Common myeloid progenitor, CD34-positive (primary cell): Measurements from ENCODE around the gene C3.

Experiments
- CTCF ChIA-PET: fragments of 350-600 bp; sonication (Branson Sonifier 250); formaldehyde crosslinking; loops from one replicate; lab custom pipeline; 2021; ENCODE audit warnings: antibody characterized with exemption; lab: Charles Lee
- POLR2A ChIA-PET: fragments of 350-600 bp; sonication (Branson Sonifier 250); formaldehyde crosslinking; loops from one replicate; lab custom pipeline; 2021; ENCODE audit warnings: antibody characterized with exemption; lab: Charles Lee
- DNase-seq, 3 donors: peaks; one replicate each; pipeline versions ENCODE4 v3.0.0 to v3.0.0-alpha.2; 2013
- H3K27ac ChIP-seq, 2 experiments: 1 replicate in 1 of 2; 2 replicates in 1 of 2; pipeline ENCODE4 v1.7.0; 2013; ENCODE audit warnings: inconsistent platforms in 2 of 2, low read length in 2 of 2, mild to moderate bottlenecking in 2 of 2, low read depth in 1 of 2, moderate library complexity in 1 of 2; ENCODE audit not compliant: severe bottlenecking in 2 of 2, insufficient read depth in 1 of 2, poor library complexity in 1 of 2
- H3K27me3 ChIP-seq, 5 experiments: replicated peaks in 2 of 5; 1 replicate in 3 of 5; 2 replicates in 2 of 5; pipeline versions ENCODE4 v1.6.1 to v1.7.0; 2013; ENCODE audit warnings: low read length in 4 of 5, mild to moderate bottlenecking in 2 of 5, moderate library complexity in 2 of 5, inconsistent platforms in 1 of 5; ENCODE audit not compliant: insufficient read depth in 5 of 5, control insufficient read depth in 4 of 5
- H3K36me3 ChIP-seq, 4 experiments: 1 replicate in 2 of 4; 2 replicates in 2 of 4; pipeline versions ENCODE4 v1.6.1 to v1.7.0; 2013; ENCODE audit warnings: low read length in 3 of 4, control low read depth in 1 of 4, mild to moderate bottlenecking in 1 of 4; ENCODE audit not compliant: control insufficient read depth in 4 of 4, insufficient read depth in 4 of 4
- H3K4me1 ChIP-seq, 4 experiments: 1 replicate in 3 of 4; 2 replicates in 1 of 4; pipeline versions ENCODE4 v1.6.1 to v1.7.1; 2013; ENCODE audit warnings: low read length in 3 of 4, mild to moderate bottlenecking in 3 of 4, control low read depth in 1 of 4, inconsistent platforms in 1 of 4, moderate library complexity in 1 of 4; ENCODE audit not compliant: control insufficient read depth in 4 of 4, insufficient read depth in 4 of 4; ENCODE audit errors: control extremely low read depth in 1 of 4
- H3K4me3 ChIP-seq, 7 experiments: 1 replicate in 4 of 7; 2 replicates in 3 of 7; pipeline versions ENCODE4 v1.5.1 to v1.7.0; 2013; ENCODE audit warnings: mild to moderate bottlenecking in 7 of 7, low read length in 6 of 7, moderate library complexity in 6 of 7, inconsistent platforms in 2 of 7, low read depth in 2 of 7, control low read depth in 1 of 7; ENCODE audit not compliant: insufficient read depth in 4 of 7, control insufficient read depth in 1 of 7; ENCODE audit errors: extremely low read depth in 1 of 7
- H3K9me3 ChIP-seq, 5 experiments: 1 replicate in 4 of 5; 2 replicates in 1 of 5; pipeline versions ENCODE4 v1.6.1 to v1.7.1; 2013; ENCODE audit warnings: low read length in 4 of 5, mild to moderate bottlenecking in 2 of 5, inconsistent platforms in 1 of 5, low read depth in 1 of 5, moderate library complexity in 1 of 5; ENCODE audit not compliant: control insufficient read depth in 4 of 5, insufficient read depth in 2 of 5; ENCODE audit errors: control extremely low read depth in 1 of 5
- WGBS: methylation state at CpG from one replicate; pipeline ENCODE4 v1.1.5; 2013; ENCODE audit not compliant: insufficient coverage; 5-methylcytosine and 5-hydroxymethylcytosine counted together

C3 gene

GRCh38 chr19:6691342-6691741 lies 29.1 kb downstream of the C3 start:
- POLR2A ChIA-PET, result no interaction called here
- H3K4me1 ChIP-seq, result no peaks in the 10 kb centered on the region
- WGBS, result 98% methylated on average over 8 of the region's 8 CpGs
- no peak for DNase-seq
- H3K27ac ChIP-seq, result no peak overlapping the region
- H3K36me3 ChIP-seq, result no peaks in the 10 kb centered on the region
- H3K27me3 ChIP-seq, result peaks cover 0 to 5% (median 0%) of the 10 kb centered on the region in 5 experiments
- H3K4me3 ChIP-seq, result no peak overlapping the region
- H3K9me3 ChIP-seq, result no peaks in the 10 kb centered on the region
- CTCF ChIA-PET, result no interaction called here

GRCh38 chr19:6690160-6690885 lies 30.1 kb downstream of the C3 start:
- POLR2A ChIA-PET, result no interaction called here
- no peak for DNase-seq

GRCh38 chr19:6687114-6687513 lies 33.3 kb downstream of the C3 start:
- Histone ChIP-seq H3K36me3 (no peaks in the 10 kb centered on the region), H3K27ac (no peak overlapping the region), H3K27me3 (peaks cover 0 to 3% (median 0%) of the 10 kb centered on the region in 5 experiments), H3K4me3 (no peak overlapping the region), H3K9me3 (peaks cover 0 to 6% (median 0%) of the 10 kb centered on the region in 5 experiments), H3K4me1 (no peaks in the 10 kb centered on the region)
- DNase-seq, result no peak
- CTCF ChIA-PET, result interaction anchor here (0.8 kb wide), 1 partner anchor 9 kb away, joined by 4 read pairs; no protein-coding TSS in a partner anchor
- POLR2A ChIA-PET, result no interaction called here
- WGBS, result 92% methylated on average over 4 of the region's 5 CpGs

More at GRCh38 chr19:6690160-6690885, 30.1 kb downstream of the C3 start:
- CTCF ChIA-PET, result no interaction called here
- 97% methylated on average over 9 of the region's 11 CpGs for whole genome bisulfite sequencing
- Histone ChIP-seq H3K27ac (no peak overlapping the region), H3K4me1 (no peaks in the 10 kb centered on the region), H3K4me3 (no peak overlapping the region), H3K36me3 (no peaks in the 10 kb centered on the region), H3K27me3 (peaks cover 0 to 5% (median 0%) of the 10 kb centered on the region in 5 experiments), H3K9me3 (no peaks in the 10 kb centered on the region)

GRCh38 chr19:6686628-6686975 lies 33.8 kb downstream of the C3 start:
- H3K4me1 ChIP-seq, result no peaks in the 10 kb centered on the region
- H3K36me3 ChIP-seq, result no peaks in the 10 kb centered on the region
- WGBS, result 98% methylated on average over 3 of the region's 4 CpGs
- H3K27me3 ChIP-seq, result peaks cover 0 to 4% (median 0%) of the 10 kb centered on the region in 5 experiments
- H3K4me3 ChIP-seq, result no peak overlapping the region
- no peak for DNase-seq
- POLR2A ChIA-PET, result no interaction called here
- peaks cover 0 to 7% (median 0%) of the 10 kb centered on the region in 5 experiments for H3K9me3 ChIP-seq
- CTCF ChIA-PET, result interaction anchor here (0.8 to 1.0 kb wide), 2 partner anchors 8 to 9 kb away, joined by 3 to 4 read pairs; no protein-coding TSS in a partner anchor
- no peak overlapping the region for H3K27ac ChIP-seq

GRCh38 chr19:6685962-6686627 lies 34.4 kb downstream of the C3 start:
- Histone ChIP-seq H3K4me1 (no peaks in the 10 kb centered on the region), H3K9me3 (peaks cover 0 to 7% (median 0%) of the 10 kb centered on the region in 5 experiments), H3K27ac (no peak overlapping the region), H3K4me3 (no peak overlapping the region), H3K27me3 (peaks cover 0 to 4% (median 0%) of the 10 kb centered on the region in 5 experiments), H3K36me3 (no peaks in the 10 kb centered on the region)
- ChIA-PET CTCF (interaction anchor here (1.0 kb wide), 1 partner anchor 9 kb away, joined by 3 read pairs; no protein-coding TSS in a partner anchor), POLR2A (no interaction called here)
- DNase-seq, result no peak
- WGBS, result 98% methylated on average over 15 of the region's 15 CpGs

- Histone ChIP-seq H3K4me3 (no peak overlapping the region), H3K9me3 (peaks cover 0 to 9% (median 0%) of the 10 kb centered on the region in 5 experiments), H3K27ac (no peak overlapping the region), H3K27me3 (peaks cover 0 to 4% (median 0%) of the 10 kb centered on the region in 5 experiments), H3K36me3 (no peaks in the 10 kb centered on the region), H3K4me1 (peaks cover 0 to under 1% (median 0%) of the 10 kb centered on the region in 4 experiments)
- DNase-seq, result no peak
- ChIA-PET POLR2A (no interaction called here), CTCF (interaction anchor here (1.0 kb wide), 1 partner anchor 10 kb away, joined by 3 read pairs; no protein-coding TSS in a partner anchor)
- 96% methylated on average over 4 of the region's 4 CpGs for WGBS
Observed at GRCh38 chr19:6685482-6685881, 35.0 kb downstream of the C3 start.

- CTCF ChIA-PET, result no interaction called here
- 95% methylated on average over 3 of the region's 4 CpGs for WGBS
Observed at GRCh38 chr19:6683971-6684370, 36.5 kb downstream of the C3 start.

More at GRCh38 chr19:6683971-6684370, 36.5 kb downstream of the C3 start:
- peaks cover 0 to 7% (median 0%) of the 10 kb centered on the region in 4 experiments for H3K4me1 ChIP-seq
- H3K9me3 ChIP-seq, result peaks cover 0 to 10% (median 0%) of the 10 kb centered on the region in 5 experiments
- no peak overlapping the region for H3K4me3 ChIP-seq
- peaks cover 0 to 4% (median 0%) of the 10 kb centered on the region in 5 experiments for H3K27me3 ChIP-seq
- H3K27ac ChIP-seq, result no peak overlapping the region
- no peaks in the 10 kb centered on the region for H3K36me3 ChIP-seq
- POLR2A ChIA-PET, result no interaction called here
- no peak for DNase-seq
